Fibroblast of villous mesenchyme (primary cell): ENCODE measurements around the gene GID8. TPM values are rescaled to one million over a fixed set of nuclear protein-coding genes. Genes with fewer than 3 reads are reported as not detected.

Source experiments
- DNase-seq: peaks from one replicate; pipeline ENCODE4 v3.0.0-alpha.2; 2010; ENCODE audit warnings: low read depth
- H3K4me3 ChIP-seq: 2 replicates; pipeline ENCODE4 v1.5.1; 2011; ENCODE audit warnings: low read depth, mild to moderate bottlenecking, low read length
- total RNA-seq: library from RNA; depleted of rRNA; stranded (reverse); fragments of >200 nt; gene quantifications from 2 replicates; pipeline ENCODE4 v1.2.3, GENCODE V29; 2012
- TF ChIP-seq, protein P1 (sequence below): IDR thresholded peaks from 2 replicates; pipeline ENCODE4 v1.5.1; 2012; ENCODE audit warnings: low read depth, mild to moderate bottlenecking, low read length; ENCODE audit not compliant: insufficient read depth

GID8 gene
- total RNA-seq, 1 donor, result 34.5 TPM

DNA sequence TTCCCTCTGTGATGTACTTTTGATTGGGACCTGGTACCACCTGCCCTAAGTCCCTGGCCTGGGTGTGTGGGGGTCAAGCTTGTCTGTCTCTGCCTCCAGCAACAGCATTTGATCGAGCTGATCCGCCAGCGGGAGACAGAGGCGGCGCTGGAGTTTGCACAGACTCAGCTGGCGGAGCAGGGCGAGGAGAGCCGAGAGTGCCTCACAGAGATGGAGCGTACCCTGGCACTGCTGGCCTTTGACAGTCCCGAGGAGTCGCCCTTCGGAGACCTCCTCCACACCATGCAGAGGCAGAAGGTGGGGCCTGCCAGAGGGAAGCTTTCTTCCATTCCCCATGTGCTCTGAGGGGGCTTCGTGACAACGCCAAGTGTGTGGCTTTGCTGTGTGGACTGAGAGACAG lies 5.4 kb downstream of the GID8 start:
- no peak overlapping the region for H3K4me3 ChIP-seq
- TF ChIP-seq, protein P1, sequence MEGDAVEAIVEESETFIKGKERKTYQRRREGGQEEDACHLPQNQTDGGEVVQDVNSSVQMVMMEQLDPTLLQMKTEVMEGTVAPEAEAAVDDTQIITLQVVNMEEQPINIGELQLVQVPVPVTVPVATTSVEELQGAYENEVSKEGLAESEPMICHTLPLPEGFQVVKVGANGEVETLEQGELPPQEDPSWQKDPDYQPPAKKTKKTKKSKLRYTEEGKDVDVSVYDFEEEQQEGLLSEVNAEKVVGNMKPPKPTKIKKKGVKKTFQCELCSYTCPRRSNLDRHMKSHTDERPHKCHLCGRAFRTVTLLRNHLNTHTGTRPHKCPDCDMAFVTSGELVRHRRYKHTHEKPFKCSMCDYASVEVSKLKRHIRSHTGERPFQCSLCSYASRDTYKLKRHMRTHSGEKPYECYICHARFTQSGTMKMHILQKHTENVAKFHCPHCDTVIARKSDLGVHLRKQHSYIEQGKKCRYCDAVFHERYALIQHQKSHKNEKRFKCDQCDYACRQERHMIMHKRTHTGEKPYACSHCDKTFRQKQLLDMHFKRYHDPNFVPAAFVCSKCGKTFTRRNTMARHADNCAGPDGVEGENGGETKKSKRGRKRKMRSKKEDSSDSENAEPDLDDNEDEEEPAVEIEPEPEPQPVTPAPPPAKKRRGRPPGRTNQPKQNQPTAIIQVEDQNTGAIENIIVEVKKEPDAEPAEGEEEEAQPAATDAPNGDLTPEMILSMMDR, result no peak
- no peak for DNase-seq

DNA sequence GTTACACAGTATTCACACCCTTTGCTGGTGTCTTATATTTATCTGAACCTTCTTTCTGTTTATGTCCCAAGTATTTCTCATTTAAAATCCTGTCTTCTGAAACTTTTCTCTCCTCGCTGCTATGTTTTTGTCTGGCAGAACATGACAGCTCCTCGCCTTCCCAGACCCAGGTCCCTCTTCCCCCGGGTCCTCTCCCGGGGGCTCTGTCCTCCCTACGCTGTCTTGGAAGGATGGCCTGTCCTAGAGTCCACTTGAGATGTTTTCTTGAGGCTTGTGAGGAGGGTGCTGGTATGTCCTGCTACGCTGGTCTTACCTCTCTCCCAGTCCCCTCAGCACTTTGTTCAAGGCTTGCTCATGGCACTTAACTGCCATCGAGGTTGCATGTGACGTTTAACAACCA lies 6.2 kb downstream of the GID8 start:
- TF ChIP-seq, protein P1, result no peak
- DNase-seq, result no peak
- H3K4me3 ChIP-seq, result no peak overlapping the region

DNA sequence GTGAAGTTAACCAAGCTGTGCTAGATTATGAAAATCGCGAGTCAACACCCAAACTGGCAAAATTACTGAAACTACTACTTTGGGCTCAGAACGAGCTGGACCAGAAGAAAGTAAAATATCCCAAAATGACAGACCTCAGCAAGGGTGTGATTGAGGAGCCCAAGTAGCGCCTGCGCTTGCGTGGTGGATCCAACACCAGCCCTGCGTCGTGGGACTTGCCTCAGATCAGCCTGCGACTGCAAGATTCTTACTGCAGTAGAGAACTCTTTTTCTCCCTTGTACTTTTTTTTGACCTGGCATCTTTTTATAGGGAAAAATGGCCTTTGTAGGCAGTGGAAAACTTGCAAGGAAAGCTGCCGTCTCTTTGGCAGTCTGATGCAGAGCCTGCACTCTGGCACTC lies 6.8 kb downstream of the GID8 start:
- H3K4me3 ChIP-seq, result no peak overlapping the region
- TF ChIP-seq, protein P1, result no peak
- DNase-seq, result no peak

DNA sequence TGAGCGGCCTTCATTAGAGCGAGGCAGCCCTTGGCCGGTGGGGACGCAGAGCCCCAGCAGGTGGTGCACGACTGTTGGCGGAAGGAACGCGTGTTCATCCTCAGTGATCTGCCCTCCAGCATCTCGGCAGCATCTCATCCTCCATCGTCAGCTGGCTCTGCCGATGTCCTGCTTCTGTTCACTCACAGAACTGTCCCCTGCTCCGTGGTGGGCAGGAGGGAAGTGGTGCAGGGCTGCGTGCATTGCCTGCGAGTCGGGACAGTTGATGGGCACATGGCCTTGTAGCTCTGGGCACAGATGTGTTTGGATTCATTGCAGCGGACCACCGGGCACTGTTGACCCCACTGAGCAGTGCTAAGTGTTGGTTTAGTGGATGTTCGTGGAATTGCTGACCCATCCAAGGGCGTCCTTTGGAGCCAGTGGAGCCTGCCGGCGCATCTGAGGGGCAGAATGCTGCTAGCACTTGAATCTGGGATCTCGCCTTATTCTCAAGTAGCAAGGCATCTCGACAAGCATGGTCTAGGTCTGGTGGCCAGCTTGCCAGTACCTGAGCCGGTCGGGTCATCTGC lies 7.9 kb downstream of the GID8 start:
- TF ChIP-seq, protein P1, result no peak
- no peak overlapping the region for H3K4me3 ChIP-seq
- no peak for DNase-seq

DNA sequence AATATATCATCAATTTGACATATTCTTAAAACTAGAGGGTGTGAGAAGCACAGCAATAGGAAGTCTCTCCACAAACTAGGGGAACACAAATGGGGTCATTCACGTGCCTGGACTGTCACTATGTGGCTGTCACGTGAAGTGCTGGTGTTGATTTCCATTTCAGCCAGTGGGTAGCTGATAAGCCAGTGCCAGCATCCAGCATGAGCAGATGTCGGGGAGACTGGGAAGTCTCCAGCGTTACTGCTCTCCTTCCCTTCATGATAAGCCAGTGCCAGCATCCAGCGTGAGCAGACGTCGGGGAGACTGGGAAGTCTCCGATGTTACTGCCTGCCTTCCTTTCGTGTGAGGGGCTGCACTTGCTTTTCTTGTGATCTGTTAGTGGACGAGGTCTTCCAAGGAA lies 9.0 kb downstream of the GID8 start:
- H3K4me3 ChIP-seq, result no peak overlapping the region
- no peak for DNase-seq
- TF ChIP-seq, protein P1, result no peak

DNA sequence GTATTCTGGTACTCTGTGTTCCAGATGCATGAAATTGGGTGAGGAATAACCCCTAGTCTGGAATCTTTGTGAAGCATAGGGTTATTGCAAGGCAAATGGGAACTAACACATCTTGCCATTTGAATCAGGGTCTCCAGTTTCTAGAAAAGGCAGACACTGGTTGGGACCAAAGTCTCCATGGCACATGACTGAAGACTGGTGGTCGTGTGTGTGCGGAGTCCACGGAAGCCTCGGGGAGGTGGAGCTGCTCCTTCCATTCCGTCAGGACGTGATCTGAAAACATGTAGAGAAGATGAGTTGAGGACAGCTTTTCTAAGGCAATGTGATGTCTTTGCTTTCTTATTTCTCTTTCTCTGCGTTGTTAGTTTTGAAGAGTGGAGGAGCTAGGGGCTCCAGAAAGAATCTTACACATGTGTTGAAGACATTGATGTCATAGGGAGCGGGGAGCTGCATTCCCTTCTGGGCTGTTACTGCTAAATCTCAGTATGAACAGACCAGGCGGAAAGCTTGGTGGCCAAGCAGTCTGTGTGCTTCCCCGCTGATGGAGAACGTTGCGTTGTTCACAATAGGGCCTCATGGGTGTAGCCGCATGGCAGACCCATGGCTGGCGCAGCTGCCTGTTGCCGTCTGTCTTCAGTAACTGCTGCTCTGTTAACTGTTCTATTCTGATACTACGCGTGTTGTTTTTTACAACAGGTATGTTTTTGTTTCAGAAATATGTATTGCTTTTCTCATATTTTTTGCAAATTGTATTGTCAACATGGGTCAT lies 9.8 kb downstream of the GID8 start:
- no peak overlapping the region for H3K4me3 ChIP-seq
- no peak for DNase-seq
- TF ChIP-seq, protein P1, result no peak
